ENCODE results near the gene DYNLT2.

DYNLT2 gene

DNA sequence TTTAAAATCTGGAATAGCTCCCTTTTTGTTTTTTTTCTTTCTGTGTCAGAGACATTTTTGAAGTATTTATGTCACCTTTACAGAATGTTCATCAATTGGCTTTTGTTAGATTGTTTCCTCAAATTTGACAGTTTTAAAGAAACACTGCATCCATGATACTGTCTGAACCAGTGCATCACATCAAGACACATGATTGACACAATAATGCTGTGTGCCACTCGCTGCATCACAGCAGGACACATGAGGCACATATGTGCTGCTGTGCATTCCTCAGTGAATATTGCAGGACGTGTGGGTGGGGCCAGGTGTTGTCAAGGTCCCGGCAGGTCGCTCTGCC, 37.4 kb upstream of the DYNLT2 start:
- DNase-seq (ENCODE audit: extremely low read depth, low read depth) = no peak
- TF ChIP-seq, protein P1, sequence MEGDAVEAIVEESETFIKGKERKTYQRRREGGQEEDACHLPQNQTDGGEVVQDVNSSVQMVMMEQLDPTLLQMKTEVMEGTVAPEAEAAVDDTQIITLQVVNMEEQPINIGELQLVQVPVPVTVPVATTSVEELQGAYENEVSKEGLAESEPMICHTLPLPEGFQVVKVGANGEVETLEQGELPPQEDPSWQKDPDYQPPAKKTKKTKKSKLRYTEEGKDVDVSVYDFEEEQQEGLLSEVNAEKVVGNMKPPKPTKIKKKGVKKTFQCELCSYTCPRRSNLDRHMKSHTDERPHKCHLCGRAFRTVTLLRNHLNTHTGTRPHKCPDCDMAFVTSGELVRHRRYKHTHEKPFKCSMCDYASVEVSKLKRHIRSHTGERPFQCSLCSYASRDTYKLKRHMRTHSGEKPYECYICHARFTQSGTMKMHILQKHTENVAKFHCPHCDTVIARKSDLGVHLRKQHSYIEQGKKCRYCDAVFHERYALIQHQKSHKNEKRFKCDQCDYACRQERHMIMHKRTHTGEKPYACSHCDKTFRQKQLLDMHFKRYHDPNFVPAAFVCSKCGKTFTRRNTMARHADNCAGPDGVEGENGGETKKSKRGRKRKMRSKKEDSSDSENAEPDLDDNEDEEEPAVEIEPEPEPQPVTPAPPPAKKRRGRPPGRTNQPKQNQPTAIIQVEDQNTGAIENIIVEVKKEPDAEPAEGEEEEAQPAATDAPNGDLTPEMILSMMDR (IDR thresholded peaks at IDR 0.05; ENCODE audit: low read depth, low read length) = no peak

GRCh38 chr6:169787797-169788196, 36.4 kb upstream of the DYNLT2 start:
- TF ChIP-seq, protein P1 (IDR thresholded peaks at IDR 0.05; ENCODE audit: low read depth, low read length) = no peak
- no peak for DNase-seq (ENCODE audit: extremely low read depth, low read depth)

GRCh38 chr6:169786349-169786748, 35.0 kb upstream of the DYNLT2 start:
- TF ChIP-seq, protein P1 (IDR thresholded peaks at IDR 0.05; ENCODE audit: low read depth, low read length) = no peak
- no peak for DNase-seq (ENCODE audit: extremely low read depth, low read depth)

DNA sequence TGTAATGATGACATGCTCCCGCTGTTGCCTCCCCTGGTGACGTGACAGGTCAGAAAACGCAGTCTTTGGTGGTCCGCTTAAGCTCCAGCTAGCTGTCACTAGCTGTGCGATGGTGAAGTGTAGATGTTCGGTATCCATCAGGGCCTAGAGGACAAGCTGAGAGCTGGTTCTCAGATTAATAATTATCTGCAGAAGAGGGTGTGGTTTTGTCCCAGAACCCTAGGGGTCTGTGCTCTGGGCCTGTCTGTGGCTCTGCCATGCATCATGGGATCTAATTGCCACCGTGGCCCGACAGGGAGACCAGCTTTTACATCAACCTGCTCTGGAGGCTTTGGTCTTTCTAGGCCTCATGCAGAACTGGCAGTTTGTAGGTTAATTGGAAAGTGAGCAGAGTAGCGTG, 34.2 kb upstream of the DYNLT2 start:
- TF ChIP-seq, protein P1 (IDR thresholded peaks at IDR 0.05; ENCODE audit: low read depth, low read length) = no peak
- no peak for DNase-seq (ENCODE audit: extremely low read depth, low read depth)

GRCh38 chr6:169784821-169785340, 33.5 kb upstream of the DYNLT2 start:
- TF ChIP-seq, protein P1 (IDR thresholded peaks at IDR 0.05; ENCODE audit: low read depth, low read length) = no peak
- DNase-seq (ENCODE audit: extremely low read depth, low read depth) = no peak

DNA sequence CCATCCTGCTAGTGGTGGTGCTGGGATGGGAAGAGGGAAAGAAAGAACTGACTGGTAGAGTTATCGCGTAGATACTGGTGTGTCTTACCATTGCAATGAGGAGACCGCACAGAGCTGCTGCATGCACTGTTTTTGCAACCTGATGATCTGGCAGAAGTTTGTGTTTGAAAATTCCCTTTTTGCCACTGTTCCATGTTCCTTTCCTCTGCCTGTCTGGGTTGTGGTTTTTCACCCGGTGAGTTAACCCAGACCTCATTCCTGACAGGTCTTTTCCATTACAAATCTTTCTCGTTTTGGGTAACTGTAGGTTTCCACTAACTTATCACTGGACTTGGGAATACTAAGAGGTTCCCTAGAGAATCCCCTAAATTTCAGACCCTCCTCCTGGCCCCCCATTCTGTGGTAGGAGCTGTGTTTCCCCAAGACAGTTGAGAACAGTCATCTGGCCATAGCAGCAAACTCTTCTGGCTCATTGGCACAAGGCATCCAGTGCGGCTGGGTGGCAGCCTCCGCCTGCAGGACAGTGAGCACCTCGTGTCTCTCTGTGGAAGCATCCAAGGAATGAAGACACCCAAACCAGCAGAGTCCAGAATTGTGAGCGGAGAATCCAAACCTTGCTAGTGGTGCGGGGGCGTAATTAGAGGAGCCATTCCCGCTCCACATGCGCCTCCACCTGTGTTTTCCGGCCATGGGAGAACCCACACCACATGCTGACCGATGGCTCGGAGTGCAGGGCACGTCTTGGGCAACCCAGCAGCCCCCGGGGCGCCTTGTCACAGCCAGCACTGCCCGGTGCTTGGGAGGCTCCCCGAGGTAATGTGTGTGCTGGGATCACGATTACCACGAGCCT, 32.8 kb upstream of the DYNLT2 start:
- no peak for DNase-seq (ENCODE audit: extremely low read depth, low read depth)
- TF ChIP-seq, protein P1 (IDR thresholded peaks at IDR 0.05; ENCODE audit: low read depth, low read length) = no peak

GRCh38 chr6:169783401-169783800, 32.0 kb upstream of the DYNLT2 start:
- DNase-seq (ENCODE audit: extremely low read depth, low read depth) = no peak
- TF ChIP-seq, protein P1 (IDR thresholded peaks at IDR 0.05; ENCODE audit: low read depth, low read length) = no peak
